Endothelial cell of umbilical vein (primary cell): ENCODE results near the gene LGALS7B. TPM values are rescaled to one million over a fixed set of nuclear protein-coding genes. Genes with fewer than 3 reads are reported as not detected.

Experiments
- BruUV-seq: library from RNA; stranded (reverse); fragments of 400-500 nt; replicated peaks from 2 replicates; lab custom pipeline; 2021; lab: Mats Ljungman, UMichigan
- CTCF ChIA-PET: fragments of 300-600, 350-600 bp; sonication (Branson Sonifier 250); formaldehyde crosslinking; loops from one replicate; lab custom pipeline; 2021; ENCODE audit warnings: antibody characterized with exemption, inconsistent platforms; lab: Charles Lee
- POLR2A ChIA-PET: fragments of 300-600, 350-600 bp; sonication (Branson Sonifier 250); formaldehyde crosslinking; loops from one replicate; lab custom pipeline; 2021; ENCODE audit warnings: antibody characterized with exemption, inconsistent platforms; lab: Charles Lee
- DNase-seq: peaks from one replicate; pipeline ENCODE4 v3.0.0-alpha.2; 2011; ENCODE audit warnings: low read depth, low spot score
- FAIRE-seq: peaks from 2 replicates; lab custom pipeline; 2011; peaks lifted over from hg19 to GRCh38; lab: Jason Lieb, UNC
- H2AFZ ChIP-seq: 2 replicates; pipeline ENCODE4 v1.6.0; 2012; ENCODE audit warnings: low read depth, low read length, control low read depth, inconsistent platforms
- H3K27ac ChIP-seq: 2 replicates; pipeline ENCODE4 v1.5.1; 2011; ENCODE audit warnings: low read depth, mild to moderate bottlenecking, control low read depth, low read length, moderate library complexity; ENCODE audit not compliant: insufficient read depth
- H3K27me3 ChIP-seq, 2 experiments: 2 replicates each; pipeline versions ENCODE4 v1.6.0 to v1.6.1; 2011; ENCODE audit warnings: low read length in 2 of 2, mixed read lengths in 1 of 2; ENCODE audit not compliant: control insufficient read depth in 2 of 2, insufficient read depth in 2 of 2
- H3K36me3 ChIP-seq, 2 experiments: 2 replicates in 1 of 2; 3 replicates in 1 of 2; pipeline ENCODE4 v1.5.1; 2011; ENCODE audit warnings: low read length in 2 of 2, mild to moderate bottlenecking in 1 of 2, moderate library complexity in 1 of 2; ENCODE audit not compliant: control insufficient read depth in 2 of 2, insufficient read depth in 2 of 2; ENCODE audit errors: extremely low read depth in 1 of 2
- H3K4me1 ChIP-seq: 3 replicates; pipeline ENCODE4 v1.5.1; 2011; ENCODE audit warnings: mild to moderate bottlenecking, low read length; ENCODE audit not compliant: control insufficient read depth, insufficient read depth; ENCODE audit errors: extremely low read depth
- H3K4me2 ChIP-seq: 2 replicates; pipeline ENCODE4 v1.6.1; 2011; ENCODE audit warnings: low read length, control low read depth, mixed read lengths; ENCODE audit not compliant: insufficient read depth
- H3K4me3 ChIP-seq, 3 experiments: fragments of 200-600 bp in 1 of 3; sonication (generic), shearing (Covaris generic) in 1 of 3; replicated peaks in 1 of 3; 2 replicates each; pipeline ENCODE4 v1.5.1; 2011 to 2016; ENCODE audit warnings: control low read depth in 3 of 3, low read length in 3 of 3, mild to moderate bottlenecking in 2 of 3, inconsistent platforms in 1 of 3, low read depth in 1 of 3, moderate library complexity in 1 of 3; ENCODE audit not compliant: insufficient read depth in 1 of 3
- H3K79me2 ChIP-seq: 2 replicates; pipeline ENCODE4 v1.6.0; 2012; ENCODE audit warnings: low read length, inconsistent platforms; ENCODE audit not compliant: control insufficient read depth, insufficient read depth
- H3K9ac ChIP-seq: replicated peaks from 2 replicates; pipeline ENCODE3; 2011; ENCODE audit warnings: low read length, control low read depth; ENCODE audit not compliant: insufficient read depth; ENCODE audit errors: extremely low read depth
- H3K9me1 ChIP-seq: replicated peaks from 3 replicates; pipeline ENCODE4 v1.6.0; 2011; ENCODE audit warnings: mild to moderate bottlenecking, low read length; ENCODE audit not compliant: control insufficient read depth, insufficient read depth; ENCODE audit errors: extremely low read depth
- H3K9me3 ChIP-seq: replicated peaks from 2 replicates; pipeline ENCODE4 v1.5.1; 2012; ENCODE audit warnings: low read length, inconsistent platforms; ENCODE audit not compliant: control insufficient read depth, insufficient read depth
- H4K20me1 ChIP-seq: replicated peaks from 2 replicates; pipeline ENCODE3; 2011; ENCODE audit warnings: mild to moderate bottlenecking, low read length; ENCODE audit not compliant: control insufficient read depth, insufficient read depth; ENCODE audit errors: extremely low read depth
- CTCF ChIP-seq, 2 donors: IDR thresholded peaks; 1 replicate in 1 of 2; 2 replicates in 1 of 2; pipeline ENCODE4 v1.5.1; 2011; ENCODE audit warnings: low read length in 2 of 2, mild to moderate bottlenecking in 2 of 2, moderate library complexity in 2 of 2, control low read depth in 1 of 2, inconsistent platforms in 1 of 2, low read depth in 1 of 2; ENCODE audit not compliant: insufficient read depth in 1 of 2; ENCODE audit errors: extremely low read depth in 1 of 2
- EZH2 ChIP-seq: IDR thresholded peaks from 2 replicates; pipeline ENCODE4 v1.6.1; 2012; ENCODE audit warnings: borderline replicate concordance, low read depth, mild to moderate bottlenecking, moderate library complexity, low read length, inconsistent platforms; ENCODE audit not compliant: severe bottlenecking
- FOS ChIP-seq: IDR thresholded peaks from 2 replicates; pipeline ENCODE4 v1.6.1; 2011; ENCODE audit warnings: mild to moderate bottlenecking, low read length, moderate library complexity, borderline replicate concordance; ENCODE audit not compliant: insufficient read depth
- GATA2 ChIP-seq: IDR thresholded peaks from 2 replicates; pipeline ENCODE4 v1.7.0; 2011; ENCODE audit warnings: low read depth, mild to moderate bottlenecking, moderate library complexity, mixed read lengths, low read length; ENCODE audit not compliant: insufficient read length, insufficient read depth
- JUN ChIP-seq: IDR thresholded peaks from 2 replicates; pipeline ENCODE4 v1.6.1; 2011; ENCODE audit warnings: borderline replicate concordance, low read depth; ENCODE audit not compliant: insufficient read length, insufficient read depth
- MYC ChIP-seq: IDR thresholded peaks from one replicate; pipeline ENCODE4 v1.6.1; 2011; ENCODE audit warnings: mild to moderate bottlenecking, low read depth, low read length
- POLR2A ChIP-seq: IDR thresholded peaks from 2 replicates; pipeline ENCODE4 v1.6.1; 2012; ENCODE audit warnings: low read depth, mild to moderate bottlenecking, control low read depth, low read length
- POLR2AphosphoS5 ChIP-seq: IDR thresholded peaks from 2 replicates; pipeline ENCODE4 v1.6.1; 2012; ENCODE audit warnings: low read depth, mild to moderate bottlenecking, control low read depth, low read length, moderate library complexity; ENCODE audit not compliant: insufficient read depth
- dilution Hi-C: fragments of 300-500 bp; cut with MboI; formaldehyde crosslinking; loops from one replicate; pipeline ENCODE4 v1.15.0; 2019; ENCODE audit warnings: low sequenced_read_pairs; ENCODE audit not compliant: extremely low pct_ligation_motif_present
- intact Hi-C: fragments of 100-400 bp; cut with micrococcal nuclease; formaldehyde crosslinking; loops from one replicate; pipeline ENCODE4 v1.10.0; 2022
- polyA plus RNA-seq, 4 experiments: library from polyadenylated mRNA; depleted of rRNA in 3 of 4; stranded (reverse) in 3 of 4; unstranded in 1 of 4; fragments of >200 nt; gene quantifications; 2 replicates each; pipeline versions ENCODE4 v1.2.1 to v1.2.3, GENCODE V29; 2011 to 2012; ENCODE audit warnings: missing spikeins in 1 of 4
- total RNA-seq: library from RNA; stranded (reverse); gene quantifications from 2 replicates; pipeline ENCODE4 v1.2.3, GENCODE V29; 2021
- TF ChIP-seq, protein P1 (sequence below): IDR thresholded peaks from 2 replicates; pipeline ENCODE4 v1.6.1; 2011; ENCODE audit not compliant: insufficient read depth, insufficient read length

LGALS7B gene
- total and polyA plus RNA-seq, 2 donors (not counting 3 experiments of a cell fraction or from before 2014, with no cell fraction given), result not detected

GRCh38 chr19:38809592-38810252, 20.7 kb downstream of the LGALS7B start:
- CTCF ChIA-PET, result interaction anchor here (0.7 to 1.6 kb wide), 2 partner anchors 17 to 28 kb away, joined by 3 to 4 read pairs; no protein-coding TSS in a partner anchor
- H3K9me1 ChIP-seq, result no peaks in the 10 kb centered on the region
- intact Hi-C loops, result no loop called here

More at GRCh38 chr19:38809592-38810252, 20.7 kb downstream of the LGALS7B start:
- H2AFZ ChIP-seq, result no peak overlapping the region
- H3K4me2 ChIP-seq, result no peak overlapping the region
- H3K79me2 ChIP-seq, result no peaks in the 10 kb centered on the region
- TF ChIP-seq CTCF (IDR thresholded peaks at IDR 0.05; ENCODE audit: extremely low read depth in 1 of 2, insufficient read depth in 1 of 2, low read depth in 1 of 2, low read length in 2 of 2) (no peak), MYC (no peak), POLR2A (no peak), JUN (no peak), POLR2AphosphoS5 (no peak), GATA2 (no peak), EZH2 (no peak), FOS (no peak)
- TF ChIP-seq, protein P1, sequence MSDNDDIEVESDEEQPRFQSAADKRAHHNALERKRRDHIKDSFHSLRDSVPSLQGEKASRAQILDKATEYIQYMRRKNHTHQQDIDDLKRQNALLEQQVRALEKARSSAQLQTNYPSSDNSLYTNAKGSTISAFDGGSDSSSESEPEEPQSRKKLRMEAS, result no peak
- H3K36me3 ChIP-seq, result no peaks in the 10 kb centered on the region
- no peak overlapping the region for H3K9ac ChIP-seq
- no peak for FAIRE-seq
- H3K27me3 ChIP-seq, result no peaks in the 10 kb centered on the region
- H3K9me3 ChIP-seq, result no peaks in the 10 kb centered on the region
- no TSS peak for BruUV-seq
- POLR2A ChIA-PET, result no interaction called here
- DNase-seq, result no peak
- no peaks in the 10 kb centered on the region for H4K20me1 ChIP-seq
- no peak overlapping the region for H3K4me3 ChIP-seq
- dilution Hi-C loops, result no loop called here
- H3K27ac ChIP-seq, result no peak overlapping the region
- H3K4me1 ChIP-seq, result peaks cover 8% of the 10 kb centered on the region
